Left cardiac atrium (tissue), 4 donors: ENCODE results near the gene ARL15. TPM values are rescaled to one million over a fixed set of nuclear protein-coding genes. Genes with fewer than 3 reads are reported as not detected.

ENCODE experiments used
- ATAC-seq, 2 donors: fragments of 200-7000 bp; cut with Tn5 transposase; one replicate each; pipeline ENCODE4 v1.9.1; 2020; ENCODE audit warnings: mild to moderate bottlenecking in 2 of 2, moderate library complexity in 2 of 2
- DNase-seq: peaks from one replicate; pipeline ENCODE4 v3.0.0-alpha.2; 2020
- intact Hi-C, 2 donors: fragments of 100-400 bp; cut with DNase I; formaldehyde crosslinking; loops; one replicate each; pipeline versions ENCODE4 v1.14.1 to v1.15.1; 2022 to 2023
- total RNA-seq, 2 donors: library from RNA; stranded (reverse); fragmentation: NEBNext Ultra II Directional; extraction: Animal tissue kit (Norgen Biotek cat#: 25700); gene quantifications; one replicate each; pipeline ENCODE4 v1.2.1, GENCODE V29; 2021
- donor health status: DM: no; HTN: yes; CAD: no.
- donor health status: DM: no; HTN: yes; CAD: no; lungs with severe emphysema.
- donor health status: DM: yes; HTN: yes; CAD: no.
- donor health status: Dilated cardiomyopathy.

The ARL15 gene
- total RNA-seq, 2 donors from 2014 or later = 19.0 to 22.7 TPM

GRCh38 chr5:54263447-54263846 is 46.9 kb downstream of the ARL15 start:
- intact Hi-C loops = no loop called here
- DNase-seq = no peak
- no peak for ATAC-seq

DNA sequence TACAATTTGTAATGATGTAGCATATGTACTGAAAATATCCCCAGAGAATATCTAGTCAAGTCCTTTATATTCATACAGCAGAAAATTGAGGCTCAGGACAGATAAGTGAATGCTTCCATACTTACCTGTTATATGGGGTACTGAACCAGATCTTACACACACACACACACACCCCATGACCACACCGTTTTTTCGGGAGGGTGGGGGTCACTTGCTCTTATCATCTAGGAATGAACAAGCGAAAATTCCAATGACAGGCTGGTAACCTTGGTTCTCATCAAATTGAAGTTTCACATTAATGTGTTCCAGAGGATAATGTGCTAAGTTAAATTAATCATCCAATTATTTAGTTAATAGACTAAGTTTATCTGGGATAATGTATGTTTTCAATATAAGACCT is 48.8 kb downstream of the ARL15 start:
- DNase-seq = no peak
- intact Hi-C loops = no loop called here
- ATAC-seq = no peak

- no peak for ATAC-seq
- no peak for DNase-seq
- intact Hi-C loops = loop anchor here in 1 of 2 donors (10.0 kb wide), 2 partner anchors 55 to 165 kb away; partner anchors contain the start of gene ARL15
Measured at GRCh38 chr5:54259981-54260380, 50.4 kb downstream of the ARL15 start.

DNA sequence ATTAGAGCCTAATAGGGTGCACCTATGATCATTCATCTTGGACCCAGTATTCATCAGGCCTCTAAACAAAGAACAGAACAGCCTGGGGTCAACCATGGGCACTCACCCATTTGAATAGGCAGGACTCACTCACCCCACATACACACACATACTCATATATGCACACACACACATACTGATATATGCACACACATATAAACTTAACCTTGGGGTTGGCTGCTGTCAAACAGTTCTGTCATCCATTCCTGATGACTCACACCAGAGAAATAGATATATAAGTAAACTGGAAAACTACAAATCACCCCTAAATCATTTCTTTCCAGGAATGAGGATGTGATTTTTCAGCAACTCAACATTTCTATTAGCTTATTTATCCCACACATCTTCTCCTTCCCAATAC is 51.3 kb downstream of the ARL15 start:
- no peak for ATAC-seq
- DNase-seq = no peak
- intact Hi-C loops = loop anchor here in 1 of 2 donors (10.0 kb wide), 2 partner anchors 56 to 166 kb away; partner anchors contain the start of gene ARL15

DNA sequence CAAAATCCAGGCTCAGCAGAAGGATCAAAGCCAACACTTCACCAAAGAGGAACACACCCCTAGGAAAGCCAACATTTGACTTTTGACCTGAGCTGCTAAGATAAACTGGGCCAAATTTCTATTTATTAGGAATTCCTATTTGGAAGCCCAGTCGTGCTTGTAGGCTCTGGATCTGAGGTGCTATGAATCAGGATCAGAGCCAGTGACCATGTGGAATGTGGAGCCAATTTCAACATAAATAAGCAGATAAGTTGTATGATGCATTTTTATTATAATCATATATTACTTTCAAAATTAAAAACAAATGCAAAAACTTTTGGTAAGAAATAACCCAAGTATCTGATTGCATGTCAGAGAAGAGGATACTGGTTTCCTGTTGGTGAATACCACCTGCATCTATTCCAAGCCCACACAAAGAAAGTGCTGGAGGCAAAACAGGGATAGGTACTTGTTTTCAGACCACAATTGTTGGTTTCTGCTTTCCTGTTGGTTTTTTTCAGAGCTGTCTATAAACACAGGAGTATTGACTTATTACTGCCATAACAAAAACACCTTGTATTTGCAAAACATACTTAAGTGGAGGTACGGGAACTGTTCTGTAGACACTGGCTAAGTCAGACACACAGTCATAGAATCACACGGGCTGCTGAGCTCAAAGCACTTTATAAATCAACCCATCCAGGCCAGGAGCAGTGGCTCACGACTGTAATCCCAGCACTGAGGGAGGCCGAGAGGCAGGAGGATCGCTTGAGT is 52.8 kb downstream of the ARL15 start:
- ATAC-seq = no peak
- intact Hi-C loops = loop anchor here in 1 of 2 donors (10.0 kb wide), 2 partner anchors 57 to 167 kb away; partner anchors contain the start of gene ARL15
- no peak for DNase-seq

- DNase-seq = peak; percentile 31
- intact Hi-C loops = loop anchor here (2.0 to 10.0 kb wide), 4 partner anchors 56 to 170 kb away; partner anchors contain the start of gene ARL15 (in 2 of the 2)
- ATAC-seq = peak; percentile 86 to 87
Measured at GRCh38 chr5:54254482-54255198, 55.7 kb downstream of the ARL15 start.

- no peak for DNase-seq
- intact Hi-C loops = loop anchor here (5.0 to 10.0 kb wide), 3 partner anchors 63 to 173 kb away; partner anchors contain the start of gene ARL15 (in 1 of the 2)
- ATAC-seq = no peak
Measured at GRCh38 chr5:54251981-54252380, 58.4 kb downstream of the ARL15 start.

DNA sequence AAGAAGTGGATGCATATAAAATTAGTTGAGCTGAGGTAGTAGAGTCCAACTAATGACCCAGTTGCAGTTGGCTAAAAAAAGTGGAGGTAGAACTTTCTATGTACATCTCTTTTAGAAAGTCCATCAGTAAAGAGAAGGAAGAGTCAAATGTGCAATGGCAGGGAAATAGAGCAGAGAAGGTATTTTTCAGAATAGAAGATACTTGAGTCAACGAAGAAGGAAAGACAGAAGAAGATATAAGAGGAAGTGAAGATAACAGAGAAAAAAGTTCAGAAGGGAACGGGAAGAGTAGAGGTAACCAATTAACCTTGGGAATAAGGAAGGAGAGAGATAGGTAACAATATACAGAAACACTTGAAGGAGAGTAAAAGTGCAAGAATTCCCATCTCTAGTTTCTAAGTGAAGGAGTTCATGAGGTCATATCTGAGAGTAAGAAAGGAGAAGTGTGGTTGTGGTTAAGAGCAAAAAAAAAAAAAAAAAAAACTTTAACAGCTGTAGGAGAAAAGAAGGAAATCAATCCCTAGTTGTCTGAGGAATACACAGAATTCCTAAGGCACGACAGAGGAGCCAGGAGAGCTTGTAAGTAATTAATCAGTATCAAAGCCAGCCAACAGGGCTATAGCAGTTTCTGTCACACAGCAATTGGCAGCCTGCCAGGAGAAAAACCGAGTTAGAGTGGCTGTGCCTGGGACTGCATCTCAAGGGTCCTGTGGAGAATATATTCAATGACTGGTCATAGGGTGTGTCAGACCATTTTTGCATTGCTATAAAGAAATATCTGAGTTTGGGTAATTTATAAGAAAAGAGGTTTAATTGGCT is 61.0 kb downstream of the ARL15 start:
- intact Hi-C loops = loop anchor here (5.0 to 10.0 kb wide), 4 partner anchors 65 to 243 kb away; partner anchors contain the start of gene ARL15 (in 1 of the 2)
- peak; percentile 20 to 44 for ATAC-seq
- peak; percentile 34 for DNase-seq

GRCh38 chr5:54247226-54247625 is 63.1 kb downstream of the ARL15 start:
- DNase-seq (no peak), ATAC-seq (no peak)
- intact Hi-C loops = loop anchor here in 1 of 2 donors (5.0 kb wide), 1 partner anchor 245 kb away; no protein-coding TSS in a partner anchor

DNA sequence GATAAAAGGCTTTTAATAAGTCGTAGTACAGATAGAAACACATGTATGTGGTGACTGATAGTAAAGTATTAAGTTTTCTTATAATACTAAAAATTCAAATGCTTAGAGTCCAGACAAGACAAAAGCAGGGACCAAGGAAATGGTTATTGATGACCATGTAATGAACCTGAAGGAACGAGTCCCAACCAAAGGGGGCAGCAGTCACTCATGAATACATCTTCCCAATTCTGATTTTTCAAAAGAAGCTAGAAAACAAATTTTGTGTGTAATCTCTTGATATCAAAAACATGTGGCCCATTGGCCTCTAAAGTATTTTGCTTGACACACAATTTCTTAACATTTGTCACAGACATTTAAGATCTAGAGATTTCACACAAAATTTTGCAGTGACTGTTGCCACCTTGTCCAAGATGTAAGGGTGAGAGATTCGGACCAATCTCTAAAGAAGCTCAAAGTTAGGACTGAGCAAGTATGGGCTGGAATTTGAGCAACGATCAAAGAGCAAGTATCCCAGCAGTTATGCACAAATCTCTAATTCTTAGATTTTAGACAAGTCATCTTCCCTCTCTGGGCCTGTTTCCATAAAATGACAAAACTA is 66.8 kb downstream of the ARL15 start:
- intact Hi-C loops = no loop called here
- no peak for ATAC-seq
- DNase-seq = no peak

GRCh38 chr5:54242297-54242696 is 68.1 kb downstream of the ARL15 start:
- no peak for DNase-seq
- intact Hi-C loops = no loop called here
- ATAC-seq = no peak

GRCh38 chr5:54234304-54234933 is 76.0 kb downstream of the ARL15 start:
- intact Hi-C loops = no loop called here

DNA sequence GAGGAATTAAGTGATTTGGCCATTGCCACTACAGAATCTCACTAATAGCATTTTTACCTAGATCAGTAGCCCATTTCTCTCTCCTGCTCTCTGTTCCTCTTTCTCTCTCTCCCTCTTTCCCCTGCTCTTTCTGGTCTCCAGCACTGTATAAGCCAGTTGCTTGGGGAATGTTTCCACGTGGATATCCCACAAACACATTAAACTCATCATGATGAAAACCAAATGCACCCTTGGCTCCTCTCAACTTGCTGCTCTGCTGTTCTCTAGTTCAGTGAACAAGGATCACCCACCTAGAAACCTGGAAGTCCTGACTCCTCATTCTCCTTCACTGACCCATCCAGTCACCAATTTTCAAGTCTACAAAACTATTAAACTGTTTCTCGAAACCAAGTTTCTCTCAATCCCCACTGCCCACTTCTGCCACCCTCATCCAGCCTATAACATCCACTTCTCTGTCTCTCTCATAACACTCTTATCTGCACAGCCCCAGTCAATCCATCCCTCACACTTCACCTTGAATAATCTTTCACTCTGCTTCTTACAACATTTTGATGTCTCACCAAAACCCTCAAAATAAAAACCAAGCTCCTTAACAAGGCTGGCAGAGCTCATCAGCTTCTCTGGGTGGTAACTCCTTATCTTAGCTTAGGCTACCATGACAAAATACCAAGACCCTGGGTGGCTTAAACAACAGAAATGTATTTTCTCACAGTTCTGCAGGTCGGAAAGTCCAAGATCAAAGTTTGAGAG is 79.3 kb downstream of the ARL15 start:
- DNase-seq (no peak), ATAC-seq (no peak)
- intact Hi-C loops = no loop called here

More at GRCh38 chr5:54234304-54234933, 76.0 kb downstream of the ARL15 start:
- ATAC-seq (no peak), DNase-seq (no peak)

DNA sequence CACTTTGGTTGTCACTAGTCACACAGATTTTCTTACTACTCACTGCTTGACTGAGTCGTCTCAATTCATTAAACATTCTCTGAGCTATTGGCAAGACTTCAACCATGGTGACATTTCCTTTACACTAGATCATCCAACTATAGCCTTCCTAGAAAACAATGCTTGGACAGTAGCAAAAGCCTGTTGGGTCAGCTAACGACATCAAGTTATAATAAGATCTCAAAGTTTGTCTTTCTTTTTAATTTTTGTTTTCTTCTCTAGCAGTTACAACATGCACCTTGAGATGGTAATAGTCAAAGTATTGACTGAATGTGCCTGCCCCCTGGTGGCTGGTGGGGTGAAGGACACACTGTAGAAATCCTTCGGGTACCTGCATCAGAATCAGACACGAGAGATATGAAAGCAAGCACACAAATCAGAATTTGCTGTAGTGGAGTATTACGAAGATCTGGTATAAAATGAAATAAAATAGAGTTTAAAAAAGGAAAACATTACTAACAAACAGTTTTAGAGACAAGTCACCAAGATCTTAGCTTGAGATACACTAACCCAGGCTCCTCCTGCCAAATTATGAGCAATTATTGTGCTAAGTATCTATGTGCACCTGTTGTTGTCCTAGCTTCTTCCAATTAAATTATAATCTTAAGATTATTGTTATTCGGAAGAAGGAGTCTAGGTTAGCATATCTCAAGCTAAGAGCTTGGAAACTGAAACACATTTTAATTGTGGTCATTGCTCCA is 81.2 kb downstream of the ARL15 start:
- peak; percentile 66 to 80 for ATAC-seq

DNA sequence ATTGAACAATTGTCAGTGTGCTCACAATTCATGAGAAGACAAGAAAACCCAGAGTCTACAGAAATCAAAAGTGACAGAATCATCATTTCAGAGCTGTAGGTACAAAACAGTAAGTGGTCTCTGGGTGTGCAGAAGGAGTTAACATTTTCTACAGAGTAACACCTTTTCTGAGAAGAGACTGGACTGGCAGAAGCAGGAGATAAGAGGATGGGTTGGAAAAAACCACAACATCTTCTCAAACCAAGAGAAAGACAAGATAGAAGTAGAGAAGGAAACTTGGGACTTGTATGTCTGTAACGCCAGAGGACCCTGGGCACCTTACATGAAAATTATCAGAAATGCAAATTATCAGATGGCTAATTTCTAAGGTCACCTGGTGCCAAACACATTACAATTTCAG is 82.6 kb downstream of the ARL15 start:
- DNase-seq (no peak), ATAC-seq (no peak)
- intact Hi-C loops = loop anchor here in 1 of 2 donors (5.0 kb wide), 1 partner anchor 1055 kb away; no protein-coding TSS in a partner anchor

More for the DNA sequence above, 81.2 kb downstream of the ARL15 start:
- intact Hi-C loops = loop anchor here in 1 of 2 donors (5.0 kb wide), 1 partner anchor 1057 kb away; no protein-coding TSS in a partner anchor
- peak; percentile 65 for DNase-seq

- intact Hi-C loops = loop anchor here in 1 of 2 donors (5.0 kb wide), 1 partner anchor 1055 kb away; no protein-coding TSS in a partner anchor
- no peak for ATAC-seq
- no peak for DNase-seq
Measured at GRCh38 chr5:54227109-54227508, 83.3 kb downstream of the ARL15 start.
